Activated effector memory CD4-positive, alpha-beta T cell treated with Interleukin-2 at 50 U/mL for 16 hours (primary cell): Measurements from ENCODE around the gene JAG2.
"Not testable (repeated sequence)": the region's sequence is repeated elsewhere in the genome, so short reads cannot be mapped to it uniquely, and the experiment has no call there.

Source experiments
- DNase-seq: peaks from one replicate; pipeline ENCODE4 v3.0.0-alpha.2; 2020

The JAG2 gene

GRCh38 chr14:105137481-105138020 lies 31.0 kb downstream of the JAG2 start:
- DNase-seq, result no peak

- DNase-seq, result no peak
Measured at GRCh38 chr14:105136401-105137322, 31.9 kb downstream of the JAG2 start.

GRCh38 chr14:105135700-105136395 lies 32.7 kb downstream of the JAG2 start:
- DNase-seq, result no peak

GRCh38 chr14:105132921-105133654 lies 35.5 kb downstream of the JAG2 start:
- no peak for DNase-seq

- no peak for DNase-seq
Measured at GRCh38 chr14:105131241-105131640, 37.3 kb downstream of the JAG2 start.

GRCh38 chr14:105128059-105128458 lies 40.5 kb downstream of the JAG2 start:
- DNase-seq, result no peak

- DNase-seq, result no peak
Measured at GRCh38 chr14:105126981-105127329, 41.6 kb downstream of the JAG2 start.

GRCh38 chr14:105126126-105126980 lies 42.2 kb downstream of the JAG2 start:
- no peak for DNase-seq

GRCh38 chr14:105124823-105125222 lies 43.8 kb downstream of the JAG2 start:
- no peak for DNase-seq

GRCh38 chr14:105123981-105124765 lies 44.4 kb downstream of the JAG2 start:
- no peak for DNase-seq

- no peak for DNase-seq
Measured at GRCh38 chr14:105123064-105123665, 45.4 kb downstream of the JAG2 start.

- no peak for DNase-seq
Measured at GRCh38 chr14:105120056-105120455, 48.5 kb downstream of the JAG2 start.

- no peak for DNase-seq
Measured at GRCh38 chr14:105119408-105120025, 49.1 kb downstream of the JAG2 start.

GRCh38 chr14:105118646-105119407 lies 49.7 kb downstream of the JAG2 start:
- DNase-seq, result no peak

- DNase-seq, result no peak
Measured at GRCh38 chr14:105117710-105118385, 50.7 kb downstream of the JAG2 start.

- no peak for DNase-seq
Measured at GRCh38 chr14:105117257-105117646, 51.3 kb downstream of the JAG2 start.

- DNase-seq, result no peak
Measured at GRCh38 chr14:105116451-105117256, 51.9 kb downstream of the JAG2 start.

GRCh38 chr14:105109243-105109642 lies 59.3 kb downstream of the JAG2 start:
- DNase-seq, result not testable (repeated sequence)
